Renal cortex interstitium (tissue), 11 donors: Measurements from ENCODE around the gene GATB. TPM values are rescaled to one million over a fixed set of nuclear protein-coding genes. Genes with fewer than 3 reads are reported as not detected.

Experiments used
- DNase-seq, 11 donors: peaks; one replicate each; pipeline ENCODE4 v3.0.0-alpha.2; 2013; ENCODE audit warnings: low read depth in 9 of 11, low spot score in 4 of 11; ENCODE audit errors: extremely low read depth in 1 of 11
- polyA plus RNA-seq, 3 donors: library from polyadenylated mRNA; unstranded; fragments of 120-200 nt; gene quantifications; one replicate each; pipeline ENCODE4 v1.2.1, GENCODE V29; 2013; ENCODE audit not compliant: insufficient read length in 3 of 3

The GATB gene
- polyA plus RNA-seq, 3 donors, result 30.0 to 34.8 (median 33.5) TPM

- DNase-seq, result peak in 4 of 11 donors; percentile 43 to 64 (median 48)
Observed at GRCh38 chr4:151667048-151667447, 93.8 kb downstream of the GATB start.

GRCh38 chr4:151666501-151666900 lies 94.3 kb downstream of the GATB start:
- no peak for DNase-seq

DNA sequence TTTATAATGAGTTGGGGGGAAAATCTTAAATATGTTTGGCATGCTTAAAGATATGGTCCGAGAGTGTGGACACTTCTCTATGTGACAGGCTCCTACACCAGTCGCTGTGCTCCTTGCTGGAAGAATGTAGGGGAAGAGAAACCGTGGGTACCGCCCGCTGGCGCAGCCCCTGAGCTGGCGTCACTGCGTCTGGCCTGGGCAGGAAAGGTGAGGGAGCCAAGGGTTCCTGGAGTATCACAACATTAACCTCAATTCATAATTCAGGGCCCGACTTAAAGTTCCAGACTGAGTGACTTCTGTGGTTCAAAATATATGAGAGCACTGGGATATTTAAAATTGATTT lies 95.1 kb downstream of the GATB start:
- DNase-seq, result no peak

GRCh38 chr4:151665022-151665784 lies 95.6 kb downstream of the GATB start:
- no peak for DNase-seq

GRCh38 chr4:151664289-151664688 lies 96.5 kb downstream of the GATB start:
- no peak for DNase-seq

DNA sequence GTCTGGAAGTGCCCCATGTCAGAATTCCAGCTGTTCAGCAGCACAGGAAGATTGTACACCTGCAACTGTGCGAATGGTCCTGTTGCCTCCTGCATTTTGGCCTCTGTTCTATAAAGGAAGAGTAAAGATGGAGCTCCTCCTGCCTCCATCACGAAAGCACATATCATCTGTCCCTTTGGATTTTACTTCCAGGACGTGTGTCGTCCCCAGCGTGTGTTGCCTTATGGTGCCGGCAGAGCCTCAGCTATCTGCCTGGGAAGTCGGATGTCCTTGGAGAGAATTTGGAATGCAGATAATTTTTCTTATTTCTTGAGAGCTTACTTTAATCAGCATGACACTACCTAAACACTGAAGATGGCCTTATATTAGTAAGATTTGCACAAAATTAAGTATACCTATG lies 97.7 kb downstream of the GATB start:
- no peak for DNase-seq

- no peak for DNase-seq
Observed at GRCh38 chr4:151661873-151662272, 98.9 kb downstream of the GATB start.

DNA sequence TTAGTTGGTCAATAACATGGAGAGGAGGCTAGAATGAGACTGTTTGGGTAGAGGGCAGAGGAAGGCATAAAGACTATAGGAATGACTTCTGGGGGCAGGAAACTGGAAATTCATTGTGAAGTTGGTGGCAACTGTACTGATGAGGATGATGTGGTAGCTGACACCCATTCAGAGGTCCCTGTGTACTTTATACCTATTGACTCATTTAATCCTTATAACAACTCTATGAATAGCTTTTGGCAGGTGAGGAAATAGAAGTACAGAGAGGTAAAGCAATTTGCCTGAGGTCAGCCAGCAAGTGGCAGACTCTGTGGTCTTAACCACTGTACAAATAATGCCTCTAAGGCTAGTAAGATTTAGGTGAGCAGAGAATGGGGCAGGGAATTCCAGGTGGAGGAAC lies 100.1 kb downstream of the GATB start:
- no peak for DNase-seq

GRCh38 chr4:151659601-151660364 lies 101.0 kb downstream of the GATB start:
- DNase-seq, result peak in 5 of 11 donors; percentile 37 to 54 (median 48)

DNA sequence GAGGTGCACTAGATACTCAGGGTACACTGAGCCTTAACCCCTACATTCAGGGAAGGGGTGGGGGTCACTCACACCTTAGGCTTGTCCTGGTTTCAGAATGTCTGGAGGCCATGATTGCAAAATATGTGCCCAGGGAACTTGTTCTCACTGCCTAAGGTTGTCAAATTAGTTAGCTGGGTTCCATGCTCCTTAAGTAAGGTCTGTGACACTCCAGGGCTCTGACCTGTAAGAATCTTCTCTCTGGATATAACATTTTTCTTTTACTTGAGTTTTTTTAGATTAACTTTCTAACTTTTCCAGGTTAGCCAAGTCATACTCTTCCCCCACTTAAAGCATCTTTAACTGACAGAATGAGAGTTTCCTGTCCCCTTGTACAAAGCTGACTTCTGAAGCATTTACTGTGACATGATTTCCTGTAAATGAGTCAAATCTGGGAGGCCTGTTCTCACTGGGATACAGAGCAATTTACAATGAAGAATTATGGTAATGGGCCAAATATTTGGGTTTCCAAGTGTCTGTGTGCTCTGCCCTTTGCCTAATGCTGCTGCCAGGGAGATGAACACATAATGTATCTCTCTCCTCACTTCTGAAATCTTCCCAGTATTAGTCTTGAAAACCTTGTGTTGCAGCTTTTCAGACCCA lies 101.7 kb downstream of the GATB start:
- DNase-seq, result peak in 1 of 11 donors; percentile 14

GRCh38 chr4:151657896-151658295 lies 102.9 kb downstream of the GATB start:
- no peak for DNase-seq

DNA sequence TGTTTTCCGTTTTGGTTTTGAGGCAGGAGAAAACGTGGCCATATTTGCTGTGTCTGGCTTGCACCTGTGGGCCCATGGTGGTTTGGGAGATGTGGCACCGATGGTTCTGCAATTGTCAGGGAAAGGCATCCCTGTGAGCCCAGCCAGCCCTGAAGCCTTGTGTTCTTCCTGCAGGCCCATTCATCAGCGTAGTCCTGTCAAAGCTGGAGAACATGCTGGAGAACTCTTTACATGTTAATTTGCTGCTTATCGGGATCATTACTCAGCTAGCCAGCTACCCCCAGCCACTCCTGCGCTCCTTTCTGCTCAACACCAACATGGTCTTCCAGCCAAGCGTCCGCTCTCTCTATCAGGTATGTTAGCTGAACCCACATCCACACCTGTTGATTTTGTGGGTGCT lies 104.7 kb downstream of the GATB start:
- no peak for DNase-seq

- no peak for DNase-seq
Observed at GRCh38 chr4:151653548-151653918, 107.3 kb downstream of the GATB start.

GRCh38 chr4:151652841-151653547 lies 107.8 kb downstream of the GATB start:
- DNase-seq, result no peak

- no peak for DNase-seq
Observed at GRCh38 chr4:151651496-151651895, 109.3 kb downstream of the GATB start.

- no peak for DNase-seq
Observed at GRCh38 chr4:151649479-151649878, 111.3 kb downstream of the GATB start.

GRCh38 chr4:151646322-151646721 lies 114.5 kb downstream of the GATB start:
- no peak for DNase-seq

DNA sequence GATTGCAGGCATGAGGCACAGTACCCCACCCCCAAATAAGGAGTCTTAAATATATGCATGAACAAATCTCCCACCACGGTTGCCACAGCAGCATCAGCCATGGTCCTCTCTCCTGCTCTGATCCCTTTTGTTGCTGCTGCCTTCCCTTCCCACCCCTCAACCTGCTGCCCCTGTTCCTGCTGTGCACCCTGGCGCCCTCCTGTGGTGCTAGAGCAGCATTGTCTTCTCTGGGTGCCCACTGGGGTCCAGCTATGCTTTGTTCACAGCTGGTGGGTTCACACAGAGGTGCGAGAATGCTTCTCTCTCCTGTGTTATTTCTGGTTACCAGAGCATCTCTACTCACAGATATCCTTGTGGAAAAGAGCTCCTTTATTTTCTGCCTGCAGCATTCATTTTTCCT lies 116.2 kb downstream of the GATB start:
- DNase-seq, result no peak

DNA sequence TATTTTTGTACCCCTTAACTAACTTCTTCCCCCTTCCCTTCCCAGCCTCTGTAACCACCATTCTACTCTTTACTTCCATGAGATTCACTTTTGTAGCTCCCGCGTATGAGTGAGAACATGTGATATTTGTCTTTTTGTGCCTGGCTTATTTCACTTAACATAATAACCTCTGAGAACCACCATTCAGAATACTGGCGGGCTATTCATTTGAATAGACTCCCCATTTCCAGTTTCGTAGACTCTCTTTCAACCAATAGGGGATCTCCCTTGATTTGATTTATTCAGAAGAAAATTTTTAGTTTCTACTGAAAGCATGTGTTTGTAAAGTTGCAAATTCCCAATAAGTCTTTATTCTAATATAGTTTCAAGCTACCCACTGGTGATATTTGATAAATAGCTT lies 117.2 kb downstream of the GATB start:
- DNase-seq, result no peak

DNA sequence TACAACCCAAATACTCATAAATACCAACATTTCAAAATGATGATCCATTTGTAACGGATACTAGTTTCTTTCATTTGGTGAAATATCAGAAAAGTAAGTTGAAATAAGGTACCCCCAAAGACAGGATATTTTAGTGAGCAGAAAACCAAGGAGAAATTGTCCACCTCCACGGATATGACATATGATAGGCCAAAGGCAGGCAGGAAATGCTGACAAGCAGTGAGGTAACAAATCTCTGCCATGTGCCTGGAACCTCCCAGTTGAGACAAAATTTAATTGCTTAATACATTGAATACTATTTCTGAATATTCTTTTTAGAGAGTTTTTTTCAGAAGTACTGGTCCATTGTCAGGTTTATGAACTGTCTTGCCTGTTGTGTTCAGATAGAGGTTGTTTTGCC lies 118.8 kb downstream of the GATB start:
- DNase-seq, result no peak
